ENCODE results near the gene NUP210L.

DNA sequence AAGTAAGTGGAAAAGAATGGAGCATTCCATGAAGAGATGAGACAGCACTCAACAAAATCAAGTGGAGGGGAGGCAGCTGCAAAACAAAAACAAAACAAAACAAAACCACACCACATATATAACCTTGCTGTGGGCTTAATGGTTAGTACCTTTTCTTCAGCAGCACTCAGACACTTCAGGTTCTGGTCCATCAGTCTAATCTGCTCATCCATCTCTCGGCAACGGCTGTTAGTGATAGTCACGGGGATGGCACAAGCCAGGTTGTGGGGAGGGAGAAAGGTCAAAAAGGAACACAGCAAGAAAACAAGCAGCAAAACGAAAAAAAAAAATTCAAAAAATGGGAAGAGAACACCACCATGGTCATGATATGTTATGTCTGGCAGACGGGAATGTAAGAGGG lies 17.0 kb upstream of the NUP210L start:
- TF ChIP-seq CTCF (IDR thresholded peaks at IDR 0.05; ENCODE audit: insufficient read depth, low read depth, low read length) (no peak), EZH2 (IDR thresholded peaks at IDR 0.05; ENCODE audit: insufficient read depth, low read length) (no peak)
